Fibroblast of lung (primary cell): ENCODE measurements around the gene PTPRS. TPM values are rescaled to one million over a fixed set of nuclear protein-coding genes. Genes with fewer than 3 reads are reported as not detected.

Source experiments
- DNase-seq, 2 donors: peaks; one replicate each; pipeline versions ENCODE4 v3.0.0 to v3.0.0-alpha.2; 2010; ENCODE audit warnings: low read depth in 2 of 2
- H2AFZ ChIP-seq: 2 replicates; pipeline ENCODE4 v1.5.1; 2012; ENCODE audit warnings: low read length, control low read depth, inconsistent platforms
- H3K27ac ChIP-seq: 2 replicates; pipeline ENCODE4 v1.5.1; 2011; ENCODE audit warnings: low read length, control low read depth; ENCODE audit not compliant: insufficient read depth
- H3K27me3 ChIP-seq: 2 replicates; pipeline ENCODE4 v1.5.1; 2011; ENCODE audit warnings: mild to moderate bottlenecking, low read length; ENCODE audit not compliant: control insufficient read depth, insufficient read depth
- H3K36me3 ChIP-seq: 2 replicates; pipeline ENCODE4 v1.5.1; 2011; ENCODE audit warnings: low read length; ENCODE audit not compliant: control insufficient read depth, insufficient read depth
- H3K4me1 ChIP-seq: 2 replicates; pipeline ENCODE4 v1.5.1; 2011; ENCODE audit warnings: low read length; ENCODE audit not compliant: control insufficient read depth, insufficient read depth; ENCODE audit errors: extremely low read depth
- H3K4me2 ChIP-seq: 2 replicates; pipeline ENCODE4 v1.5.1; 2011; ENCODE audit warnings: low read length, control low read depth; ENCODE audit not compliant: insufficient read depth; ENCODE audit errors: extremely low read depth
- H3K4me3 ChIP-seq, 4 experiments: fragments of 200-600 bp in 1 of 4; sonication (generic) in 1 of 4; replicated peaks in 1 of 4; 2 replicates each; pipeline ENCODE4 v1.5.1; 2011 to 2016; ENCODE audit warnings: low read length in 4 of 4, low read depth in 3 of 4, mild to moderate bottlenecking in 3 of 4, control low read depth in 2 of 4, inconsistent platforms in 1 of 4, mixed read lengths in 1 of 4; ENCODE audit not compliant: insufficient read depth in 1 of 4; ENCODE audit errors: control extremely low read depth in 1 of 4
- H3K79me2 ChIP-seq: 2 replicates; pipeline ENCODE4 v1.5.1; 2012; ENCODE audit warnings: mild to moderate bottlenecking, low read length, inconsistent platforms; ENCODE audit not compliant: control insufficient read depth, insufficient read depth
- H3K9ac ChIP-seq: 2 replicates; pipeline ENCODE4 v1.5.1; 2011; ENCODE audit warnings: mild to moderate bottlenecking, low read length, control low read depth; ENCODE audit not compliant: insufficient read depth
- H3K9me3 ChIP-seq: 2 replicates; pipeline ENCODE4 v1.5.1; 2012; ENCODE audit warnings: low read depth, low read length; ENCODE audit not compliant: control insufficient read depth, insufficient read depth
- H4K20me1 ChIP-seq: 2 replicates; pipeline ENCODE4 v1.5.1; 2011; ENCODE audit warnings: low read length; ENCODE audit not compliant: control insufficient read depth, insufficient read depth; ENCODE audit errors: extremely low read depth
- EZH2 ChIP-seq: IDR thresholded peaks from 2 replicates; pipeline ENCODE4 v1.5.1; 2012; ENCODE audit warnings: low read length, control low read depth, mild to moderate bottlenecking; ENCODE audit errors: missing control alignments
- polyA plus RNA-seq, 2 donors: library from polyadenylated mRNA; depleted of rRNA in 1 of 2; stranded (reverse) in 1 of 2; unstranded in 1 of 2; fragments of >200 nt; gene quantifications; 2 replicates each; pipeline ENCODE4 v1.2.1, GENCODE V29; 2011 to 2012; ENCODE audit warnings: missing spikeins in 1 of 2
- total RNA-seq: library from RNA; depleted of rRNA; stranded (reverse); fragments of >200 nt; gene quantifications from 2 replicates; pipeline ENCODE4 v1.2.1, GENCODE V29; 2014
- TF ChIP-seq, protein P1 (sequence below), 2 donors: IDR thresholded peaks in 1 of 2; conservative IDR thresholded peaks in 1 of 2; 1 replicate in 1 of 2; 2 replicates in 1 of 2; pipeline ENCODE4 v1.5.1; 2011 to 2012; ENCODE audit warnings: low read length in 2 of 2, control low read depth in 1 of 2, inconsistent platforms in 1 of 2, low read depth in 1 of 2, mild to moderate bottlenecking in 1 of 2

Gene PTPRS
- total and polyA plus RNA-seq, 2 donors (not counting 1 experiment from before 2014, with no cell fraction given): 27.9 to 136 TPM

DNA sequence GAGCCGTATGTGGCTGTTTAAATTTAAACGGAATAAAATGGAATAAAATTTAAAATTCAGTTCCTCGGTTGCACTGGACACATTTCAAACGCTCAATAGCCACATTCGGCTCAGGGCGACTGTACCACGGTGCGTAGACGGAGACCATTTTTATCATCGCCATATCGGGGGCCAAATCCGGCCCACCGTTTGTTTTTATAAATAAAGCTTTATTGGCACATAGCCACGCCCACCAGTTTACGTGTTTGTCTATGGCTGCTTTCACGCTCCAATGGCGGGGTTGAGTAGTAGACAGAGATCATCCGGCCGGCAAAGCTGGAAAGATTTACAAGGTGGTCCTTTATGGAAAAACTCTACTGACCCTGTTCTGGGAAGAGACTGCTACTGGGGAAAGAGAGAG, 33.0 kb downstream of the PTPRS start:
- TF ChIP-seq EZH2: no peak
- TF ChIP-seq, protein P1, sequence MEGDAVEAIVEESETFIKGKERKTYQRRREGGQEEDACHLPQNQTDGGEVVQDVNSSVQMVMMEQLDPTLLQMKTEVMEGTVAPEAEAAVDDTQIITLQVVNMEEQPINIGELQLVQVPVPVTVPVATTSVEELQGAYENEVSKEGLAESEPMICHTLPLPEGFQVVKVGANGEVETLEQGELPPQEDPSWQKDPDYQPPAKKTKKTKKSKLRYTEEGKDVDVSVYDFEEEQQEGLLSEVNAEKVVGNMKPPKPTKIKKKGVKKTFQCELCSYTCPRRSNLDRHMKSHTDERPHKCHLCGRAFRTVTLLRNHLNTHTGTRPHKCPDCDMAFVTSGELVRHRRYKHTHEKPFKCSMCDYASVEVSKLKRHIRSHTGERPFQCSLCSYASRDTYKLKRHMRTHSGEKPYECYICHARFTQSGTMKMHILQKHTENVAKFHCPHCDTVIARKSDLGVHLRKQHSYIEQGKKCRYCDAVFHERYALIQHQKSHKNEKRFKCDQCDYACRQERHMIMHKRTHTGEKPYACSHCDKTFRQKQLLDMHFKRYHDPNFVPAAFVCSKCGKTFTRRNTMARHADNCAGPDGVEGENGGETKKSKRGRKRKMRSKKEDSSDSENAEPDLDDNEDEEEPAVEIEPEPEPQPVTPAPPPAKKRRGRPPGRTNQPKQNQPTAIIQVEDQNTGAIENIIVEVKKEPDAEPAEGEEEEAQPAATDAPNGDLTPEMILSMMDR (conservative IDR thresholded peaks at IDR 0.05 in 1 of 2, IDR thresholded peaks at IDR 0.05 in 1 of 2; ENCODE audit: low read depth in 1 of 2, low read length in 2 of 2): no peak
- Histone ChIP-seq H3K4me3 (no peak overlapping the region), H2AFZ (no peak overlapping the region), H3K4me1 (no peaks in the 10 kb centered on the region), H4K20me1 (no peaks in the 10 kb centered on the region), H3K9me3 (no peaks in the 10 kb centered on the region), H3K27me3 (no peaks in the 10 kb centered on the region), H3K27ac (no peak overlapping the region), H3K4me2 (no peak overlapping the region), H3K79me2 (no peaks in the 10 kb centered on the region), H3K9ac (no peak overlapping the region), H3K36me3 (no peaks in the 10 kb centered on the region)
- DNase-seq: no peak

DNA sequence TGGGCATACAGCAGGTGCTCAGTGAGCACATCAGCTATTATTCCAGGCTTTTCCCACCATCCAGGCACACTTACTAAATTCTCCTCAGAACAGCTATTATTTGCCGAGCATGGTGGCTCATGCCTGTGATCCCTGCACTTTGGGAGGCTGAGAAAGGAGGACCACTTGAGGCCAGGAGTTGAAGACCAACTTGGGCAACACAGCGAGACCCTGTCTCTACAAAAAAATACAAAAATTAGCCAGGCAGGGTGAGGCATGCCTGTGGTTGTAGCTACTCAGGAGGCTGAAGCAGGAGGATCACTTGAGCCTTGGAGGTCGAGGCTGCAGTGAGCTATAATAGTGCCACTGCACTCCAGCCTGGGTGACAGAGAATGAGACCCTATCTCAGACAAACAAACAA, 35.4 kb downstream of the PTPRS start:
- no peak for DNase-seq
- H3K27me3 ChIP-seq: no peaks in the 10 kb centered on the region
- H3K4me1 ChIP-seq: no peaks in the 10 kb centered on the region
- H3K9me3 ChIP-seq: no peaks in the 10 kb centered on the region
- no peaks in the 10 kb centered on the region for H4K20me1 ChIP-seq
- H3K4me3 ChIP-seq: no peak overlapping the region
- H3K4me2 ChIP-seq: no peak overlapping the region
- H3K9ac ChIP-seq: no peak overlapping the region
- no peaks in the 10 kb centered on the region for H3K36me3 ChIP-seq
- TF ChIP-seq, protein P1 (conservative IDR thresholded peaks at IDR 0.05 in 1 of 2, IDR thresholded peaks at IDR 0.05 in 1 of 2; ENCODE audit: low read depth in 1 of 2, low read length in 2 of 2): no peak
- TF ChIP-seq EZH2: no peak
- no peak overlapping the region for H3K27ac ChIP-seq
- H3K79me2 ChIP-seq: no peaks in the 10 kb centered on the region
- no peak overlapping the region for H2AFZ ChIP-seq

DNA sequence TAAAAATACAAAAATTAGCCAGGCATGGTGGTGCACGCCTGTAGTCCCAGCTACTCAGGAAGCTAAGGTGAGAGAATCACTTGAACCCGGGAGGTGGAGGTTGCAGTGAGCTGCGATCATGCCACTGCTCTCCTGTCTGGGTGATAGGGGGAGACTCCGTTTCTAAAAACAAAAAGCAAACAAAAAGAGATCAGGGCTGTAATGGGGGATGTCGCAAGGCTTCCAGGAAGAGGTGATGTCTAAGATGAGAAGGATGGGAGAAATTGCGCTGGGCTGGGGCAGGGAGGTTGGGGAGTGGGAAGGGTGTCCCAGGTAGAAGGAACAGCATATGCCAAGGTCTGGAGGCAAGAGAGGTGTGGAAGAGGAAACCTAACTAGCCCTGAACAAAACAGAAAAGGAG, 36.1 kb downstream of the PTPRS start:
- H3K9ac ChIP-seq: no peak overlapping the region
- no peaks in the 10 kb centered on the region for H4K20me1 ChIP-seq
- H3K27ac ChIP-seq: no peak overlapping the region
- no peak for DNase-seq
- H3K27me3 ChIP-seq: no peaks in the 10 kb centered on the region
- H3K4me3 ChIP-seq: no peak overlapping the region
- H2AFZ ChIP-seq: no peak overlapping the region
- H3K36me3 ChIP-seq: no peaks in the 10 kb centered on the region
- no peak overlapping the region for H3K4me2 ChIP-seq
- no peaks in the 10 kb centered on the region for H3K4me1 ChIP-seq
- H3K79me2 ChIP-seq: no peaks in the 10 kb centered on the region
- H3K9me3 ChIP-seq: no peaks in the 10 kb centered on the region
- TF ChIP-seq, protein P1 (conservative IDR thresholded peaks at IDR 0.05 in 1 of 2, IDR thresholded peaks at IDR 0.05 in 1 of 2; ENCODE audit: low read depth in 1 of 2, low read length in 2 of 2): no peak
- TF ChIP-seq EZH2: no peak
